IMR-90 (cell line): Measurements from ENCODE around the gene SLC38A4. TPM values are rescaled to one million over a fixed set of nuclear protein-coding genes. Genes with fewer than 3 reads are reported as not detected.

Experiments
- ATAC-seq: fragments of 200-7000 bp; cut with Tn5 transposase; 2 replicates; pipeline ENCODE4 v1.9.1; 2020; ENCODE audit warnings: low read depth, mild to moderate bottlenecking, moderate library complexity
- BruUV-seq: library from RNA; stranded (reverse); fragments of 400-500 nt; replicated peaks from 2 replicates; lab custom pipeline; 2021; lab: Mats Ljungman, UMichigan
- CTCF ChIA-PET: fragments of 300-600 bp; formaldehyde crosslinking; extraction: SDS; loops from one replicate; lab custom pipeline; 2021; ENCODE audit warnings: antibody characterized with exemption; lab: Yijun Ruan, JAX
- POLR2A ChIA-PET: fragments of 300-600 bp; sonication (Branson Sonifier 250); formaldehyde crosslinking; loops from one replicate; lab custom pipeline; 2022; ENCODE audit warnings: antibody characterized with exemption; ENCODE audit not compliant: unreplicated experiment; lab: Charles Lee
- DNase-seq: peaks from one replicate; pipeline ENCODE4 v3.0.0; 2013
- H2AFZ ChIP-seq: replicated peaks from 2 replicates; pipeline ENCODE3; 2013; ENCODE audit warnings: low read length, mild to moderate bottlenecking; ENCODE audit not compliant: poor library complexity
- H2AK5ac ChIP-seq: 2 replicates; pipeline ENCODE4 v1.6.1; 2013; ENCODE audit warnings: low read depth, low read length, inconsistent platforms
- H2AK9ac ChIP-seq: replicated peaks from 2 replicates; pipeline ENCODE3; 2013; ENCODE audit warnings: mild to moderate bottlenecking, low read depth, low read length, moderate library complexity; ENCODE audit not compliant: poor library complexity
- H2BK120ac ChIP-seq: 2 replicates; pipeline ENCODE4 v1.6.1; 2013; ENCODE audit warnings: low read depth, low read length, inconsistent platforms
- H2BK15ac ChIP-seq: 3 replicates; pipeline ENCODE4 v1.6.1; 2013; ENCODE audit warnings: low read depth, low read length, inconsistent platforms
- H2BK20ac ChIP-seq: 2 replicates; pipeline ENCODE4 v1.6.1; 2013; ENCODE audit warnings: low read depth, mild to moderate bottlenecking, inconsistent platforms, low read length, moderate library complexity
- H2BK5ac ChIP-seq: 2 replicates; pipeline ENCODE4 v1.6.1; 2013; ENCODE audit warnings: mild to moderate bottlenecking, low read depth, low read length, inconsistent platforms; ENCODE audit not compliant: poor library complexity, severe bottlenecking
- H3K14ac ChIP-seq: replicated peaks from 2 replicates; pipeline ENCODE4 v1.6.1; 2013; ENCODE audit warnings: low read depth, low read length, inconsistent platforms
- H3K18ac ChIP-seq: 2 replicates; pipeline ENCODE4 v1.6.1; 2013; ENCODE audit warnings: low read depth, low read length, control low read depth
- H3K23ac ChIP-seq: 2 replicates; pipeline ENCODE4 v1.6.1; 2013; ENCODE audit warnings: low read depth, low read length, inconsistent platforms
- H3K27ac ChIP-seq: 2 replicates; pipeline ENCODE4 v1.5.1; 2013; ENCODE audit warnings: mild to moderate bottlenecking, control low read depth, low read length; ENCODE audit not compliant: insufficient read depth
- H3K27me3 ChIP-seq: 2 replicates; pipeline ENCODE4 v1.6.1; 2013; ENCODE audit warnings: low read length; ENCODE audit not compliant: control insufficient read depth, insufficient read depth
- H3K36me3 ChIP-seq: 2 replicates; pipeline ENCODE4 v1.6.1; 2013; ENCODE audit warnings: low read length, mixed read lengths; ENCODE audit not compliant: control insufficient read depth, insufficient read depth
- H3K4ac ChIP-seq: 2 replicates; pipeline ENCODE4 v1.6.1; 2013; ENCODE audit warnings: low read depth, low read length, inconsistent platforms
- H3K4me1 ChIP-seq: 2 replicates; pipeline ENCODE4 v1.6.1; 2013; ENCODE audit warnings: low read length, mixed read lengths; ENCODE audit not compliant: control insufficient read depth, insufficient read depth
- H3K4me2 ChIP-seq: 2 replicates; pipeline ENCODE4 v1.6.1; 2013; ENCODE audit warnings: low read depth, mild to moderate bottlenecking, control low read depth, low read length, moderate library complexity
- H3K4me3 ChIP-seq: 2 replicates; pipeline ENCODE4 v1.5.1; 2013; ENCODE audit warnings: low read depth, mild to moderate bottlenecking, control low read depth, low read length, moderate library complexity; ENCODE audit not compliant: insufficient read depth
- H3K56ac ChIP-seq: 2 replicates; pipeline ENCODE4 v1.6.1; 2013; ENCODE audit warnings: low read length, inconsistent platforms; ENCODE audit not compliant: insufficient read depth; ENCODE audit errors: extremely low read depth
- H3K79me1 ChIP-seq, 2 experiments: 2 replicates each; pipeline ENCODE4 v1.6.1; 2013; ENCODE audit warnings: low read length in 2 of 2, inconsistent platforms in 1 of 2, low read depth in 1 of 2
- H3K9ac ChIP-seq: 2 replicates; pipeline ENCODE4 v1.6.1; 2013; ENCODE audit warnings: low read depth, low read length, control low read depth
- H3K9me1 ChIP-seq: 2 replicates; pipeline ENCODE4 v1.6.1; 2013; ENCODE audit warnings: low read length, inconsistent platforms; ENCODE audit not compliant: insufficient read depth
- H3K9me3 ChIP-seq: 2 replicates; pipeline ENCODE4 v1.6.1; 2013; ENCODE audit warnings: low read length; ENCODE audit not compliant: control insufficient read depth, insufficient read depth
- H4K20me1 ChIP-seq: 2 replicates; pipeline ENCODE4 v1.6.1; 2013; ENCODE audit warnings: low read length, inconsistent platforms; ENCODE audit not compliant: insufficient read depth
- H4K5ac ChIP-seq: 2 replicates; pipeline ENCODE4 v1.6.1; 2013; ENCODE audit warnings: mild to moderate bottlenecking, low read depth, low read length, control low read depth
- H4K8ac ChIP-seq, 2 experiments: 2 replicates each; pipeline ENCODE4 v1.6.1; 2013; ENCODE audit warnings: low read depth in 2 of 2, low read length in 2 of 2, control low read depth in 1 of 2, inconsistent platforms in 1 of 2
- H4K91ac ChIP-seq: 2 replicates; pipeline ENCODE4 v1.6.1; 2013; ENCODE audit warnings: low read depth, low read length, inconsistent platforms; ENCODE audit not compliant: insufficient read depth
- BHLHE40 ChIP-seq: fragments of 150-350 bp; IDR thresholded peaks from 2 replicates; pipeline ENCODE4 v1.6.1; 2016; ENCODE audit warnings: mild to moderate bottlenecking, low read depth, low read length
- CEBPB ChIP-seq: IDR thresholded peaks from 2 replicates; pipeline ENCODE4 v1.6.1; 2012; ENCODE audit warnings: low read depth, low read length, improper control_type of control experiment
- CHD1 ChIP-seq: IDR thresholded peaks from 2 replicates; pipeline ENCODE4 v1.6.1; 2012; ENCODE audit warnings: low read depth, low read length, improper control_type of control experiment
- ELK1 ChIP-seq: fragments of 150-350 bp; IDR thresholded peaks from 2 replicates; pipeline ENCODE4 v1.6.1; 2016; ENCODE audit warnings: low read depth, mild to moderate bottlenecking, low read length, moderate library complexity, borderline replicate concordance
- MAFK ChIP-seq: IDR thresholded peaks from 2 replicates; pipeline ENCODE4 v1.6.1; 2012; ENCODE audit warnings: low read depth, low read length, improper control_type of control experiment
- MAZ ChIP-seq: IDR thresholded peaks from 2 replicates; pipeline ENCODE4 v1.6.1; 2012; ENCODE audit warnings: low read depth, mild to moderate bottlenecking, low read length, improper control_type of control experiment, moderate library complexity, borderline replicate concordance
- MXI1 ChIP-seq: IDR thresholded peaks from 2 replicates; pipeline ENCODE4 v1.6.1; 2012; ENCODE audit warnings: low read depth, mild to moderate bottlenecking, low read length, moderate library complexity, borderline replicate concordance
- NFE2L2 ChIP-seq: fragments of 150-350 bp; IDR thresholded peaks from 2 replicates; pipeline ENCODE4 v1.6.1; 2016; ENCODE audit warnings: low read depth, mild to moderate bottlenecking, low read length
- POLR2A ChIP-seq: IDR thresholded peaks from 2 replicates; pipeline ENCODE4 v1.6.1; 2012; ENCODE audit warnings: mild to moderate bottlenecking, low read depth, low read length
- RAD21 ChIP-seq: IDR thresholded peaks from 2 replicates; pipeline ENCODE4 v1.6.1; 2012; ENCODE audit warnings: low read length, improper control_type of control experiment
- RCOR1 ChIP-seq: IDR thresholded peaks from 2 replicates; pipeline ENCODE4 v1.6.1; 2012; ENCODE audit warnings: mild to moderate bottlenecking, low read length, improper control_type of control experiment; ENCODE audit not compliant: insufficient replicate concordance
- RFX5 ChIP-seq: IDR thresholded peaks from 2 replicates; pipeline ENCODE4 v1.8.0; 2012; ENCODE audit warnings: low read depth, mild to moderate bottlenecking, low read length, moderate library complexity
- SMC3 ChIP-seq: fragments of 150-350 bp; IDR thresholded peaks from 2 replicates; pipeline ENCODE4 v1.6.1; 2016; ENCODE audit warnings: low read depth, mild to moderate bottlenecking, antibody characterized with exemption, low read length, moderate library complexity
- USF2 ChIP-seq: fragments of 150-350 bp; IDR thresholded peaks from 2 replicates; pipeline ENCODE4 v1.6.1; 2017; ENCODE audit warnings: mild to moderate bottlenecking, antibody characterized with exemption, low read length, low read depth
- WGBS, 2 experiments: methylation state at CpG; one replicate each; pipeline versions ENCODE4 v1.1.5 to v1.1.7; 2013; ENCODE audit warnings: missing lambda C conversion rate in 2 of 2; ENCODE audit not compliant: insufficient read length in 1 of 2; ENCODE audit errors: extremely low coverage in 2 of 2; 5-methylcytosine and 5-hydroxymethylcytosine counted together
- dilution Hi-C: fragments of 300-500 bp; cut with HindIII; formaldehyde crosslinking; loops from one replicate; pipeline ENCODE4 v1.14.3; 2018; ENCODE audit warnings: low sequenced_read_pairs; ENCODE audit not compliant: unreplicated experiment
- in situ Hi-C: fragments of 300-500 bp; cut with MboI; formaldehyde crosslinking; loops from 3 replicates; pipeline ENCODE4 v1.14.3; 2019; ENCODE audit warnings: low sequenced_read_pairs, inconsistent platforms, mixed read lengths
- intact Hi-C: fragments of 100-400 bp; cut with micrococcal nuclease; formaldehyde crosslinking; loops from 2 replicates; pipeline ENCODE4 v1.10.0; 2022
- polyA plus RNA-seq, 3 experiments: library from polyadenylated mRNA; depleted of rRNA; stranded (reverse); fragments of >200 nt; gene quantifications; 2 replicates each; pipeline ENCODE4 v1.2.3, GENCODE V29; 2012; ENCODE audit warnings: low replicate concordance in 1 of 3
- total RNA-seq: library from RNA; depleted of rRNA; stranded (reverse); fragments of >200 nt; gene quantifications from 2 replicates; pipeline ENCODE4 v1.2.3, GENCODE V29; 2012

Gene SLC38A4
- total and polyA plus RNA-seq, 2 of the 4 experiments (the other 2 are of a cell fraction), result 2.3 to 2.7 TPM

- 16% methylated on average over 9 of the region's 28 CpGs; no CpG with 5 or more reads in 1 of the 2 experiments for WGBS, 2 experiments
- no peak overlapping the region for H2AK5ac ChIP-seq
- H3K23ac ChIP-seq, result peak overlapping the region; percentile 92
- H3K9me3 ChIP-seq, result no peaks in the 10 kb centered on the region
- peak overlapping the region; percentile 63 for H3K4me2 ChIP-seq
- peaks cover 17% of the 10 kb centered on the region for H3K27me3 ChIP-seq
- no peak overlapping the region for H4K5ac ChIP-seq
- peak overlapping the region; percentile 41; the same call in 1 of the 3 replicates for H2BK15ac ChIP-seq
- ATAC-seq (peak; percentile 78), DNase-seq (no peak)
- no peak overlapping the region for H3K18ac ChIP-seq
- no peak overlapping the region for H2BK120ac ChIP-seq
- peak overlapping the region; percentile 14 for H3K4me3 ChIP-seq
- no peaks in the 10 kb centered on the region for H4K20me1 ChIP-seq
- peak overlapping the region in 1 of 2 experiments; percentile 74; a peak in 1 of 4 replicates for H4K8ac ChIP-seq
- H3K9ac ChIP-seq, result no peak overlapping the region
- peak overlapping the region; percentile 92 for H2AFZ ChIP-seq
- H3K14ac ChIP-seq, result 0 out of 2 replicates have a peak overlapping the region, but pooled peaks have one; percentile 6
- no peak overlapping the region for H2BK5ac ChIP-seq
- in situ Hi-C loops, result no loop called here
- 0 out of 2 replicates have a peak overlapping the region, but pooled peaks have one; percentile 1 for H3K56ac ChIP-seq
- H3K9me1 ChIP-seq, result no peaks in the 10 kb centered on the region
- dilution Hi-C loops, result no loop called here
- CTCF ChIA-PET, result no interaction called here
- H3K27ac ChIP-seq, result no peak overlapping the region
- POLR2A ChIA-PET, result no interaction called here
- intact Hi-C loops, result loop anchor here (10.0 kb wide), 1 partner anchor 184 kb away; no protein-coding TSS in a partner anchor
- no TSS peak for BruUV-seq
- H3K4me1 ChIP-seq, result no peaks in the 10 kb centered on the region; the same call in 1 of the 2 replicates
- H4K91ac ChIP-seq, result no peak overlapping the region
- no peak overlapping the region for H3K4ac ChIP-seq
- no peaks in the 10 kb centered on the region for H3K36me3 ChIP-seq
- TF ChIP-seq SMC3 (no peak), CEBPB (no peak), MAZ (no peak), RFX5 (no peak), BHLHE40 (no peak), NFE2L2 (no peak), RAD21 (no peak), MXI1 (no peak), RCOR1 (no peak), POLR2A (no peak), USF2 (no peak), CHD1 (no peak), MAFK (no peak), ELK1 (no peak)
- no peaks in the 10 kb centered on the region for H3K79me1 ChIP-seq
- H2AK9ac ChIP-seq, result peak overlapping the region; percentile 28
- no peak overlapping the region for H2BK20ac ChIP-seq
Observed at GRCh38 chr12:46830731-46831334, 5.0 kb upstream of the SLC38A4 start.
